MM.1S (cell line): Measurements from ENCODE around the gene CDH16.

Experiments used
- DNase-seq: peaks from one replicate; pipeline ENCODE4 v3.0.0-alpha.2; 2015
- H2AFZ ChIP-seq: fragments of 300-600 bp; sonication (generic); 2 replicates; pipeline ENCODE4 v1.6.0; 2016; ENCODE audit warnings: antibody characterized with exemption, low read length
- H3F3A ChIP-seq: fragments of 300-600 bp; sonication (generic); 2 replicates; pipeline ENCODE4 v1.6.1; 2016; ENCODE audit warnings: mild to moderate bottlenecking, antibody characterized with exemption, low read length, moderate library complexity, mixed read lengths; ENCODE audit not compliant: insufficient read depth
- H3K27ac ChIP-seq: fragments of 300-600 bp; sonication (generic); 2 replicates; pipeline ENCODE4 v1.5.1; 2016; ENCODE audit warnings: mild to moderate bottlenecking, low read length
- H3K27me3 ChIP-seq: fragments of 300-600 bp; sonication (generic); replicated peaks from 2 replicates; pipeline ENCODE4 v1.6.0; 2016; ENCODE audit warnings: low read length; ENCODE audit not compliant: insufficient read depth
- H3K36me3 ChIP-seq: fragments of 300-600 bp; sonication (generic); replicated peaks from 2 replicates; pipeline ENCODE4 v1.6.1; 2016; ENCODE audit warnings: mild to moderate bottlenecking, low read length, mixed read lengths; ENCODE audit not compliant: insufficient read depth
- H3K4me1 ChIP-seq: fragments of 300-600 bp; sonication (generic); 2 replicates; pipeline ENCODE4 v1.6.1; 2016; ENCODE audit warnings: low read length, mixed read lengths
- H3K4me2 ChIP-seq: fragments of 300-600 bp; sonication (generic); 2 replicates; pipeline ENCODE4 v1.6.0; 2016; ENCODE audit warnings: low read depth, low read length
- H3K4me3 ChIP-seq: fragments of 300-600 bp; sonication (generic); 2 replicates; pipeline ENCODE4 v1.5.1; 2016; ENCODE audit warnings: low read length, mixed read lengths
- H3K79me2 ChIP-seq: fragments of 300-600 bp; sonication (generic); 2 replicates; pipeline ENCODE4 v1.6.1; 2016; ENCODE audit warnings: mixed run types, low read length, mixed read lengths
- H3K9ac ChIP-seq: fragments of 300-600 bp; sonication (generic); 2 replicates; pipeline ENCODE4 v1.6.1; 2016; ENCODE audit warnings: low read length, mixed read lengths
- H3K9me2 ChIP-seq: fragments of 300-600 bp; sonication (generic); replicated peaks from 2 replicates; pipeline ENCODE4 v1.6.1; 2016; ENCODE audit warnings: mild to moderate bottlenecking, low read length, mixed read lengths; ENCODE audit not compliant: insufficient read depth
- H3K9me3 ChIP-seq: fragments of 300-600 bp; sonication (generic); replicated peaks from 2 replicates; pipeline ENCODE4 v1.6.1; 2016; ENCODE audit warnings: mild to moderate bottlenecking, low read length, mixed read lengths; ENCODE audit not compliant: insufficient read depth
- H4K20me1 ChIP-seq: fragments of 300-600 bp; sonication (generic); 2 replicates; pipeline ENCODE4 v1.6.1; 2016; ENCODE audit warnings: mild to moderate bottlenecking, low read length, moderate library complexity, mixed read lengths; ENCODE audit not compliant: insufficient read depth
- EZH2 ChIP-seq: fragments of 300-600 bp; sonication (generic); optimal IDR thresholded peaks from 2 replicates; pipeline ENCODE3; 2017; ENCODE audit warnings: low read depth, mild to moderate bottlenecking, antibody characterized with exemption, low read length, mixed read lengths
- EZH2phosphoT487 ChIP-seq: fragments of 300-600 bp; sonication (generic); IDR thresholded peaks from 2 replicates; pipeline ENCODE4 v1.6.1; 2018; ENCODE audit warnings: antibody characterized with exemption, low read length
- TF ChIP-seq, protein P1 (sequence below): fragments of 300-600 bp; sonication (generic); IDR thresholded peaks from 2 replicates; pipeline ENCODE4 v1.5.1; 2016; ENCODE audit warnings: antibody characterized with exemption, low read length, mixed read lengths

CDH16 gene

DNA sequence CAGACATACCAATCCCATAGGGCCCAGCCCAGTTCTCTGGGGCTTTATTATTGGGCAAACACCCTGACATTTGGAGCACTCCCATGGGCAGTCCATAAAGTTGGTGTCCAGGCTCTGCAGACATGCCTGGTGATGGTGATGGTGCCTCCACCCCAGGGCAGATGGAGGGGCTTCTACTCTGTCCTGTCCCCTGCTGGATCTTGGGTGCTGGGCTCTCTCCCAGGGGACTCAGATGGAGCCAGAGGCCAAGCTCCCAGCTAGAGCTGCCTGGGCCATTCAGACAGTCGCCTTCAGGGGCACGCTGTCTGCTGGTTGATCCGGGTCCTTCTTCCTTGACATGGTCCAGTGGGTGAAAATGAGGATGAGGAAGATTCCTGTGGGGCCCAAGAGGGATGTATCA, 10.6 kb downstream of the CDH16 start:
- H3K4me1 ChIP-seq: peaks cover 11% of the 10 kb centered on the region
- H3K79me2 ChIP-seq: no peaks in the 10 kb centered on the region
- DNase-seq: no peak
- no peak overlapping the region for H3K27ac ChIP-seq
- H4K20me1 ChIP-seq: no peaks in the 10 kb centered on the region
- no peak overlapping the region for H3K4me3 ChIP-seq
- no peak overlapping the region for H2AFZ ChIP-seq
- TF ChIP-seq EZH2 (no peak), EZH2phosphoT487 (no peak)
- TF ChIP-seq, protein P1, sequence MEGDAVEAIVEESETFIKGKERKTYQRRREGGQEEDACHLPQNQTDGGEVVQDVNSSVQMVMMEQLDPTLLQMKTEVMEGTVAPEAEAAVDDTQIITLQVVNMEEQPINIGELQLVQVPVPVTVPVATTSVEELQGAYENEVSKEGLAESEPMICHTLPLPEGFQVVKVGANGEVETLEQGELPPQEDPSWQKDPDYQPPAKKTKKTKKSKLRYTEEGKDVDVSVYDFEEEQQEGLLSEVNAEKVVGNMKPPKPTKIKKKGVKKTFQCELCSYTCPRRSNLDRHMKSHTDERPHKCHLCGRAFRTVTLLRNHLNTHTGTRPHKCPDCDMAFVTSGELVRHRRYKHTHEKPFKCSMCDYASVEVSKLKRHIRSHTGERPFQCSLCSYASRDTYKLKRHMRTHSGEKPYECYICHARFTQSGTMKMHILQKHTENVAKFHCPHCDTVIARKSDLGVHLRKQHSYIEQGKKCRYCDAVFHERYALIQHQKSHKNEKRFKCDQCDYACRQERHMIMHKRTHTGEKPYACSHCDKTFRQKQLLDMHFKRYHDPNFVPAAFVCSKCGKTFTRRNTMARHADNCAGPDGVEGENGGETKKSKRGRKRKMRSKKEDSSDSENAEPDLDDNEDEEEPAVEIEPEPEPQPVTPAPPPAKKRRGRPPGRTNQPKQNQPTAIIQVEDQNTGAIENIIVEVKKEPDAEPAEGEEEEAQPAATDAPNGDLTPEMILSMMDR: no peak
- H3K27me3 ChIP-seq: 0 out of 2 replicates have a peak, but pooled peaks cover 2% of the 10 kb centered on the region
- H3K4me2 ChIP-seq: no peak overlapping the region
- no peaks in the 10 kb centered on the region for H3F3A ChIP-seq
- H3K36me3 ChIP-seq: no peaks in the 10 kb centered on the region
- no peaks in the 10 kb centered on the region for H3K9me3 ChIP-seq
- no peaks in the 10 kb centered on the region for H3K9me2 ChIP-seq
- no peak overlapping the region for H3K9ac ChIP-seq

DNA sequence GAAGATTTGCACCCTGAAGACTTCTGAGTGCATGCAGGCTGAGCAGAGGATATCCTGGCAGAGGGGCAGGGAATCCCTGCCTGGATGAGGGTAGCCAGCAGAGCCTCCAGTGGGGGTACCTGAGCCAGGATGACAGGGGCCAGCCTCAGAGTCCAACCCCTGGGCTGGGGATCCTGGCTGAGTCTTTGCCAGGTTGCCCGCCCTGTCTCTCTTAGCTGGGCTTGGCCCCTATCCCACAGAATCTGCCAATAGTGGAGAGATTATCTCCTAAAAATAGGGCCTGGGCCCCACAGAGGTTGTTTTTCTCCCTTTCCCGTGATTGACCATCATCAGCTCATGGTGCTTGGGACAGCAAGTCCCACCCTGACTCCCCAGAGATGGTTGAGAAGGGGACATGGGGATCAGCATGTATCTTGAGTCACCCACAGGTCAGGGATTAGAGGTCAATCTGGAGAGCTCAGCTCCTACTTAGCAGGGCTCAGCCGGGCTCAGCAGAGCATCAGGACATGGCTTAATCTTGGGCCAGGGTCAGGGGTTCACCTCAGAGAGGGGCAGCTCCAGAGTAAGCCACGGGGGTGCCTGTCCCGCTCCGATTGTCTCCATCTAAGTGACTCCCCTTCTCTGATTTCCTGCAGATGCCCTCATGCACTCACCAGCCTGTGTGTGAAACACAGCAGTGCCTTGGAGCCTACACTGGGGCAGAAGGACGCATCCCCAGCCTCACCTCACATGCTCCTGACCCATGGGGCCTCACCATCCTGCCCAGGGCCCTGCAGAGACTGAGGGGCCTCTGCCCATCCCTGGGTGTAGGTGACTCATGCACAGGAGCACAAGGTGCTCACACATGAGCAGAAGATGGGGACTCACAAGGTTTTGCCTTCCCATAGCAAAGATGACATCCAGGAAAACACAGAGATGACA, 11.5 kb downstream of the CDH16 start:
- Histone ChIP-seq H3F3A (no peaks in the 10 kb centered on the region), H3K27ac (no peak overlapping the region), H3K9me3 (no peaks in the 10 kb centered on the region), H4K20me1 (no peaks in the 10 kb centered on the region), H3K4me2 (no peak overlapping the region), H3K9ac (no peak overlapping the region), H3K4me1 (peaks cover 11% of the 10 kb centered on the region), H3K4me3 (no peak overlapping the region), H2AFZ (no peak overlapping the region), H3K27me3 (0 out of 2 replicates have a peak, but pooled peaks cover 2% of the 10 kb centered on the region), H3K9me2 (no peaks in the 10 kb centered on the region), H3K79me2 (no peaks in the 10 kb centered on the region), H3K36me3 (no peaks in the 10 kb centered on the region)
- DNase-seq: no peak
- TF ChIP-seq, protein P1: no peak
- TF ChIP-seq EZH2 (no peak), EZH2phosphoT487 (no peak)

DNA sequence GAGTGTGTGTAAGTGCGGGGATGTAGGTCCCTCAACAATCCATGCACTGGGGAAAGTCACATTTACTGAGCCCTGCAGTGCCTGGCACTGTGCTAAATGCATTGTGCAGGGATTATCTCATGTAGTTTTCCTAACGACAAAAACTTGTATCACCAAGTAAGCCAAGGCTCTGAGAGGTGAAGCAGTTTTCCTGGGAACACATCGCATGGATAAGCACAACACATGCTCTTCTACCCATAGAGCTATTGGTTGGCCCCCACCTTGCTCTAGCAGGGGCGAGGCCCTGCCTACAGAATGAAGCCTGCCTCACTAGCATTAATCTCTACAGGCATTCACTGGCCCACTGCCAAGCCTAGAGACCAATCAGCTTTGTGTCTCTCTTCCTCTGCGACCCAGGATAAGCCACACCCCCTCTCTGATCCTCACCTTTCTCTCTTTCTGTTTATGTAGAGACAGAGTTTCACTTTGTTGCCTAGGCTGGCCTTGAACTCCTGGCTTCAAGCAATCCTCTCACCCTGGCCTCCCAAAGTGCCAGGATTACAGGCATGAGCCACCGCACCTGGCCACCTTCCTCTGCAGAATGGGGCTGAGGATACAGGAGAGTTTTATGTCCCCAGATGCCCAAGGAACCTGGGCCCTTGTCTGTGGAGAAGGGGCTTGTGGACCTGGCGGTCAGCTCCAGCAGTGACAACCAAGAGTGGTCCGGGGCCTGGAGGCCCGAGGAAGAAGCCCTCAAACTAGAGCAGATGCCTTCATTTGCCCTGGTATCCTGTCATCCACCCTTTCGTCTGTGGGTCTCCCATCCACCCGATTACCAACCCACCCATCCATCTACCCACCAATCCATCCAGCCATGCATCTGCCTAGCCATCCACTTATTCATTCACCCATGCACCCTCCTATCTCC, 12.8 kb downstream of the CDH16 start:
- Histone ChIP-seq H3K9ac (no peak overlapping the region), H3K4me2 (peak overlapping the region; percentile 8; the same call in 1 of the 2 replicates), H3K4me3 (no peak overlapping the region), H3K9me3 (no peaks in the 10 kb centered on the region), H2AFZ (peak overlapping the region; percentile 37; the same call in 1 of the 2 replicates), H3K79me2 (no peaks in the 10 kb centered on the region), H3K4me1 (peaks cover 11% of the 10 kb centered on the region), H3K9me2 (no peaks in the 10 kb centered on the region), H4K20me1 (no peaks in the 10 kb centered on the region), H3K27me3 (0 out of 2 replicates have a peak, but pooled peaks cover 2% of the 10 kb centered on the region), H3F3A (no peaks in the 10 kb centered on the region), H3K27ac (no peak overlapping the region), H3K36me3 (no peaks in the 10 kb centered on the region)
- TF ChIP-seq EZH2 (no peak), EZH2phosphoT487 (no peak)
- TF ChIP-seq, protein P1: no peak
- DNase-seq: peak; percentile 88
